ENCODE data around the gene MGRN1.

GRCh38 chr16:4637501-4638166 lies 13.0 kb downstream of the MGRN1 start:
- TF ChIP-seq POLR2A (IDR thresholded peaks at IDR 0.05) (no peak), CTCF (IDR thresholded peaks at IDR 0.05) (no peak)

All from testis (tissue), 2 donors.